HL-60 (cell line): ENCODE data around the gene ELOVL4.

Experiments
- DNase-seq, 2 experiments: peaks; one replicate each; pipeline ENCODE4 v3.0.0-alpha.2; 2010 to 2020; ENCODE audit warnings: low read depth in 1 of 2, low spot score in 1 of 2
- H3K27ac ChIP-seq: fragments of 250-450 bp; sonication (Bioruptor Pico); replicated peaks from 2 replicates; pipeline ENCODE4 v1.5.1; 2020; ENCODE audit warnings: mild to moderate bottlenecking, moderate library complexity
- H3K27me3 ChIP-seq: fragments of 250-450 bp; sonication (Bioruptor Pico); 2 replicates; pipeline ENCODE4 v1.5.1; 2021; ENCODE audit warnings: mild to moderate bottlenecking, moderate library complexity; ENCODE audit not compliant: insufficient read depth, poor library complexity, severe bottlenecking
- H3K4me3 ChIP-seq: replicated peaks from 2 replicates; pipeline ENCODE4 v1.5.1; 2011; ENCODE audit warnings: mild to moderate bottlenecking, control low read depth, low read length; ENCODE audit not compliant: insufficient read depth
- GABPA ChIP-seq: IDR thresholded peaks from 2 replicates; pipeline ENCODE4 v1.6.1; 2012; ENCODE audit warnings: low read depth
- POLR2AphosphoS5 ChIP-seq: IDR thresholded peaks from 2 replicates; pipeline ENCODE4 v1.6.1; 2012; ENCODE audit warnings: low read depth
- REST ChIP-seq: IDR thresholded peaks from 2 replicates; pipeline ENCODE4 v1.6.1; 2012; ENCODE audit warnings: low read depth; ENCODE audit not compliant: insufficient replicate concordance
- SPI1 ChIP-seq: IDR thresholded peaks from 2 replicates; pipeline ENCODE4 v1.6.1; 2012; ENCODE audit warnings: low read depth, mild to moderate bottlenecking, borderline replicate concordance
- TF ChIP-seq, protein P1 (sequence below): IDR thresholded peaks from one replicate; pipeline ENCODE4 v1.5.1; 2011; ENCODE audit warnings: low read length, control low read depth, inconsistent platforms; ENCODE audit not compliant: insufficient read depth

Gene ELOVL4

DNA sequence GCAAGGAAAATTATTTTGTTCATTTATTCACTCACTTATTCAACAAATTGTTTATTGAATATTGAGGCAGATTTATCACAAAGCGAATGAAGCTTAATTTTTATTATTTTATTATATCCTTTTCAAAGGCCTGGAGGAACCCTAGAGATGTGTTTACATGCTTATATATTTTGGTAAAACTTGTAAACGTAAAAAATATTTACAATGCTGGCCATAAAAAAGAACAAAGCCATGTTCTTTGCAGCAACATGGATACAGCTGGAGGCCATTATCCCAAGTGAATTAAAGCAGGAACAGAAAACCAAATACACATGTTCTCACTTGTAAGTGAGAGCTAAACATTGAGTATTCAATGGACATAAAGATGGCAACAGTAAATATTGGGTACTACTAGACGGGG is 58.8 kb downstream of the ELOVL4 start:
- H3K27me3 ChIP-seq: no peaks in the 10 kb centered on the region
- no peak overlapping the region for H3K27ac ChIP-seq
- H3K4me3 ChIP-seq: no peak overlapping the region
- TF ChIP-seq GABPA: no peak
- TF ChIP-seq, protein P1, sequence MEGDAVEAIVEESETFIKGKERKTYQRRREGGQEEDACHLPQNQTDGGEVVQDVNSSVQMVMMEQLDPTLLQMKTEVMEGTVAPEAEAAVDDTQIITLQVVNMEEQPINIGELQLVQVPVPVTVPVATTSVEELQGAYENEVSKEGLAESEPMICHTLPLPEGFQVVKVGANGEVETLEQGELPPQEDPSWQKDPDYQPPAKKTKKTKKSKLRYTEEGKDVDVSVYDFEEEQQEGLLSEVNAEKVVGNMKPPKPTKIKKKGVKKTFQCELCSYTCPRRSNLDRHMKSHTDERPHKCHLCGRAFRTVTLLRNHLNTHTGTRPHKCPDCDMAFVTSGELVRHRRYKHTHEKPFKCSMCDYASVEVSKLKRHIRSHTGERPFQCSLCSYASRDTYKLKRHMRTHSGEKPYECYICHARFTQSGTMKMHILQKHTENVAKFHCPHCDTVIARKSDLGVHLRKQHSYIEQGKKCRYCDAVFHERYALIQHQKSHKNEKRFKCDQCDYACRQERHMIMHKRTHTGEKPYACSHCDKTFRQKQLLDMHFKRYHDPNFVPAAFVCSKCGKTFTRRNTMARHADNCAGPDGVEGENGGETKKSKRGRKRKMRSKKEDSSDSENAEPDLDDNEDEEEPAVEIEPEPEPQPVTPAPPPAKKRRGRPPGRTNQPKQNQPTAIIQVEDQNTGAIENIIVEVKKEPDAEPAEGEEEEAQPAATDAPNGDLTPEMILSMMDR: no peak
- TF ChIP-seq POLR2AphosphoS5: no peak
- no peak for TF ChIP-seq REST
- TF ChIP-seq SPI1: no peak
- DNase-seq: no peak

DNA sequence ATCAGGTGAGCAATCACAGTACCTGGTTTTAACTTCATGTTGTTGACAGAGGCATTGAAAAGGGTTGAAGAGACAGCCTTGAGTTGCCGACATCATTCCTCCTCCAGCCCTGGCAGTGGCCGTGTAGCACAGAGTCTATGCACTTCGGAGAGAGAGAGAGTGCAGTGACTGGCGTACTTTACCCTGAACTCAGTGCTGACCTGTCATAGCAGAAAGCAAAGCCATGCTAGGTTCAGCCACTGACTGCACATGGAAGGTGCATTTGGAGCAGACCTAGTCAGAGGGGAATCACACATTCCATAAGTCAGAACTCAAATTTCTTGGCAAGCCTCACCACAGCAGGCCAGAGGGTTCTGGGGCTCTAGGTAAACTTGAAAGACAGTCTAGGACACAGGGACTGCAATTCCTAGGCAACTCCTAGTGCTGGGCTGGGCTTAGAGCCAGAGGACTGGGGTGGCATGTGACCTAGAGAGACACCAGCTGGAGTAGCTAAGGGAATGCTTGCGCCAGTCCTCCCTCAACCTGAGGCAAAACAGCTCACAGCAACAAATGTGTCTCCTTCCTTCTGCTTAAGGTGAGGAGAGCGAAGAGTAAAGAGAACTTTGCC is 69.1 kb downstream of the ELOVL4 start:
- Histone ChIP-seq H3K27ac (no peak overlapping the region), H3K27me3 (no peaks in the 10 kb centered on the region), H3K4me3 (no peak overlapping the region)
- no peak for TF ChIP-seq SPI1
- TF ChIP-seq REST: no peak
- no peak for TF ChIP-seq POLR2AphosphoS5
- TF ChIP-seq GABPA: no peak
- TF ChIP-seq, protein P1: no peak
- DNase-seq: no peak

DNA sequence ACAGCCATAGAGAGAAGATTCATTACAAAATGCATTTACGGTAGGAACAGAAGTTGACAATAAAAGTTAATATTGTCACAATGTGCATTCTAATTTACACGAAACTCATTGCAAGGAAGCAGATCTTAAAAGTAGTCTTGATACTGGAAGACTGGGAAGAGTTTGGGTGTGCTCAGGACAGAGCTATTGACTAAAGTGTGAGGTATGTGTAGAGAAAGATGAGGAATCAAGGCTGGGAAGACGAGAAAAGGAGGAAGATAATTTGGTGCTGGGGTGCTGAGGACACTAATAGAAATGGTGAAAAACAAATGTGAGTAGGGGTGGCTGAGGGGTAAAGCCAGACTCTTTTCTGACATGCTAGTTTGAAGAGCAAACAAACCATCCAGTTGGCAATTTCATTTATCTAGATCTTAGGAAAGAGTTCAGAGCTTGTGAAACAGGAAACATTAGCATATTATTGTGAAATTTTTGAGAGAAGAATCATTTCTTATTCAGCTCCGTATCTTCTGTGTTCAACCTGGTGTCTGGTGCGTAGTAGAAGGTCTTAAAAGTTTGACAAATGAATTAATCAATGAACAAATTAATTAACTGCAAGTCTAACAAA is 72.7 kb downstream of the ELOVL4 start:
- H3K4me3 ChIP-seq: no peak overlapping the region
- H3K27ac ChIP-seq: peak overlapping the region; percentile 20; the same call in 1 of the 2 replicates
- DNase-seq: peak; percentile 21 to 35
- TF ChIP-seq GABPA (no peak), SPI1 (no peak), POLR2AphosphoS5 (no peak), REST (no peak)
- TF ChIP-seq, protein P1: no peak
- no peaks in the 10 kb centered on the region for H3K27me3 ChIP-seq
